ENCODE results near the gene TWIST2. TPM values are rescaled to one million over a fixed set of nuclear protein-coding genes. Genes with fewer than 3 reads are reported as not detected.

The TWIST2 gene
- total RNA-seq, 4 donors from 2014 or later = 72.5 to 140 (median 106) TPM

- peak in 1 of 2 donors; percentile 62 for TF ChIP-seq EP300 (IDR thresholded peaks at IDR 0.05)
- TF ChIP-seq POLR2A (IDR thresholded peaks at IDR 0.05) = no peak
- Histone ChIP-seq H3K27ac (peak overlapping the region in 2 of 4 donors; percentile 10 to 21), H3K36me3 (no peaks in the 10 kb centered on the region), H3K4me3 (no peak overlapping the region), H3K4me1 (peaks cover 0 to 49% (median 7%) of the 10 kb centered on the region in 4 donors), H3K27me3 (no peaks in the 10 kb centered on the region), H3K9me3 (no peaks in the 10 kb centered on the region)
- DNase-seq (ENCODE audit: low spot score in 2 of 2) = peak; percentile 50 to 51
- 16 to 21% methylated on average over 18 to 26 of the region's 27 CpGs for WGBS, 2 donors
Observed at GRCh38 chr2:238895891-238896600, 48.2 kb downstream of the TWIST2 start.

GRCh38 chr2:238896641-238897040 is 48.8 kb downstream of the TWIST2 start:
- no peaks in the 10 kb centered on the region for H3K9me3 ChIP-seq
- TF ChIP-seq CTCF (IDR thresholded peaks at IDR 0.05) (no peak), EP300 (IDR thresholded peaks at IDR 0.05) (no peak), POLR2A (IDR thresholded peaks at IDR 0.05) (no peak)
- peaks cover 0 to 51% (median 7%) of the 10 kb centered on the region in 4 donors for H3K4me1 ChIP-seq
- WGBS, 2 donors = 71 to 72% methylated on average over 5 of the region's 5 CpGs
- H3K27ac ChIP-seq = no peak overlapping the region
- no peak for DNase-seq (ENCODE audit: low spot score in 2 of 2)
- no peak overlapping the region for H3K4me3 ChIP-seq
- H3K27me3 ChIP-seq = no peaks in the 10 kb centered on the region
- no peaks in the 10 kb centered on the region for H3K36me3 ChIP-seq

GRCh38 chr2:238897122-238897880 is 49.4 kb downstream of the TWIST2 start:
- DNase-seq (ENCODE audit: low spot score in 2 of 2) = no peak
- H3K4me1 ChIP-seq = peaks cover 0 to 45% (median 7%) of the 10 kb centered on the region in 4 donors
- no peaks in the 10 kb centered on the region for H3K27me3 ChIP-seq
- H3K36me3 ChIP-seq = no peaks in the 10 kb centered on the region
- H3K27ac ChIP-seq = peak overlapping the region in 1 of 4 donors; percentile 34
- H3K4me3 ChIP-seq = no peak overlapping the region
- WGBS, 2 donors = 80 to 84% methylated on average over 19 of the region's 19 CpGs
- TF ChIP-seq POLR2A (IDR thresholded peaks at IDR 0.05) = no peak
- TF ChIP-seq EP300 (IDR thresholded peaks at IDR 0.05) = no peak
- TF ChIP-seq CTCF (IDR thresholded peaks at IDR 0.05) = no peak
- H3K9me3 ChIP-seq = no peaks in the 10 kb centered on the region

GRCh38 chr2:238897911-238898311 is 50.0 kb downstream of the TWIST2 start:
- Histone ChIP-seq H3K27ac (peak overlapping the region in 1 of 4 donors; percentile 34), H3K9me3 (no peaks in the 10 kb centered on the region), H3K27me3 (no peaks in the 10 kb centered on the region), H3K4me1 (peaks cover 0 to 45% (median 7%) of the 10 kb centered on the region in 4 donors), H3K4me3 (no peak overlapping the region), H3K36me3 (no peaks in the 10 kb centered on the region)
- no peak for DNase-seq (ENCODE audit: low spot score in 2 of 2)
- WGBS, 2 donors = 82 to 87% methylated on average over 3 to 7 of the region's 7 CpGs
- TF ChIP-seq CTCF (IDR thresholded peaks at IDR 0.05) (no peak), EP300 (IDR thresholded peaks at IDR 0.05) (no peak), POLR2A (IDR thresholded peaks at IDR 0.05) (no peak)

- no peaks in the 10 kb centered on the region for H3K27me3 ChIP-seq
- no peak for DNase-seq (ENCODE audit: low spot score in 2 of 2)
- TF ChIP-seq POLR2A (IDR thresholded peaks at IDR 0.05) (no peak), CTCF (IDR thresholded peaks at IDR 0.05) (no peak), EP300 (IDR thresholded peaks at IDR 0.05) (no peak)
- no peaks in the 10 kb centered on the region for H3K9me3 ChIP-seq
- no peaks in the 10 kb centered on the region for H3K36me3 ChIP-seq
- 83 to 85% methylated on average over 20 to 22 of the region's 22 CpGs for WGBS, 2 donors
- no peak overlapping the region for H3K27ac ChIP-seq
- H3K4me1 ChIP-seq = peaks cover 0 to 44% (median 7%) of the 10 kb centered on the region in 4 donors
- H3K4me3 ChIP-seq = no peak overlapping the region
Observed at GRCh38 chr2:238898534-238899281, 50.8 kb downstream of the TWIST2 start.

Data from tibial nerve (tissue), 4 donors.